Adrenal gland (tissue), 12 donors: ENCODE measurements around the gene CD274. TPM values are rescaled to one million over a fixed set of nuclear protein-coding genes. Genes with fewer than 3 reads are reported as not detected.

ENCODE experiments used
- DNase-seq, 7 donors: peaks; one replicate each; pipeline ENCODE4 v3.0.0-alpha.2; 2019 to 2020
- H3K27ac ChIP-seq, 5 donors: fragments of 200-600 bp; sonication (generic) in 4 of 5; 1 replicate in 3 of 5; 2 replicates in 2 of 5; pipeline versions ENCODE4 v1.5.1 to v1.8.0; 2016 to 2020; ENCODE audit warnings: mild to moderate bottlenecking in 1 of 5
- H3K27me3 ChIP-seq: fragments of 200-600 bp; 2 replicates; pipeline ENCODE4 v1.8.0; 2021
- H3K36me3 ChIP-seq, 2 donors: fragments of 200-600 bp; replicated peaks in 1 of 2; 1 replicate in 1 of 2; 2 replicates in 1 of 2; pipeline versions ENCODE4 v1.5.1 to v1.8.0; 2018 to 2022
- H3K4me1 ChIP-seq, 2 donors: fragments of 200-600 bp; replicated peaks in 1 of 2; 1 replicate in 1 of 2; 2 replicates in 1 of 2; pipeline versions ENCODE4 v1.5.1 to v1.8.0; 2018 to 2021
- H3K4me3 ChIP-seq, 4 donors: fragments of 200-600 bp; sonication (generic) in 3 of 4; one replicate each; pipeline ENCODE4 v1.5.1; 2016 to 2018
- H3K9me3 ChIP-seq, 3 donors: fragments of 200-600 bp; sonication (generic) in 1 of 3; replicated peaks in 1 of 3; 1 replicate in 2 of 3; 2 replicates in 1 of 3; pipeline versions ENCODE4 v1.5.1 to v1.8.0; 2016 to 2021
- POLR2A ChIP-seq, 2 donors: fragments of 450-650 bp; IDR thresholded peaks; one replicate each; pipeline ENCODE4 v1.6.1; 2017; ENCODE audit warnings: antibody characterized with exemption in 2 of 2, mild to moderate bottlenecking in 2 of 2, moderate library complexity in 1 of 2
- WGBS, 4 donors: extraction: QIAGEN DNeasy Blood & Tissue Kit in 2 of 4; methylation state at CpG; one replicate each; pipeline versions ENCODE4 v1.1.5 to v1.1.7; 2013 to 2017; 5-methylcytosine and 5-hydroxymethylcytosine counted together
- intact Hi-C, 2 donors: fragments of 100-400 bp; cut with DNase I; formaldehyde crosslinking; loops; one replicate each; pipeline versions ENCODE4 v1.14.1 to v1.15.0; 2022 to 2023
- polyA plus RNA-seq, 3 donors: library from polyadenylated mRNA; stranded (reverse); fragments of 200-250 nt in 2 of 3; fragments of 350-450 nt in 1 of 3; fragmentation: Illumina TruSeq in 1 of 3; extraction: RNeasy Lipid Tissue Mini Kit (QIAGEN cat#74804) in 1 of 3; gene quantifications; one replicate each; pipeline ENCODE4 v1.2.3, GENCODE V29; 2013 to 2014
- total RNA-seq, 9 donors: library from RNA; depleted of rRNA in 4 of 9; stranded (reverse); fragments of >200 nt in 4 of 9; fragments of 120-200 nt in 1 of 9; fragmentation: NEBNext Ultra II Directional in 1 of 9; extraction: Animal tissue kit (Norgen Biotek cat#: 25700) in 1 of 9; gene quantifications; one replicate each; pipeline versions ENCODE4 v1.1.0 to v1.2.4, GENCODE V29; 2013 to 2023
- TF ChIP-seq, protein P1 (sequence below), 6 experiments: fragments of 450-650 bp in 4 of 6; fragments of 200-600 bp in 2 of 6; sonication (generic) in 1 of 6; IDR thresholded peaks; 1 replicate in 5 of 6; 2 replicates in 1 of 6; pipeline versions ENCODE4 v1.5.1 to v1.8.0; 2016 to 2021; ENCODE audit warnings: antibody characterized with exemption in 6 of 6, mild to moderate bottlenecking in 2 of 6, moderate library complexity in 1 of 6
- donor health status: healthy with polysubstance abuse.
- donor health status: Bipolar disorder and iron deficiency.
- donor health status: DM: yes; HTN: yes; CAD: no.
- donor health status: DM: no; HTN: no; CAD: no.
- donor health status: DM: no; HTN: no; CAD: no.
- donor health status: DM: yes; HTN: yes; CAD: no.

The CD274 gene
- total and polyA plus RNA-seq, 12 donors, result 0.66 to 5.8 (median 2.0) TPM

DNA sequence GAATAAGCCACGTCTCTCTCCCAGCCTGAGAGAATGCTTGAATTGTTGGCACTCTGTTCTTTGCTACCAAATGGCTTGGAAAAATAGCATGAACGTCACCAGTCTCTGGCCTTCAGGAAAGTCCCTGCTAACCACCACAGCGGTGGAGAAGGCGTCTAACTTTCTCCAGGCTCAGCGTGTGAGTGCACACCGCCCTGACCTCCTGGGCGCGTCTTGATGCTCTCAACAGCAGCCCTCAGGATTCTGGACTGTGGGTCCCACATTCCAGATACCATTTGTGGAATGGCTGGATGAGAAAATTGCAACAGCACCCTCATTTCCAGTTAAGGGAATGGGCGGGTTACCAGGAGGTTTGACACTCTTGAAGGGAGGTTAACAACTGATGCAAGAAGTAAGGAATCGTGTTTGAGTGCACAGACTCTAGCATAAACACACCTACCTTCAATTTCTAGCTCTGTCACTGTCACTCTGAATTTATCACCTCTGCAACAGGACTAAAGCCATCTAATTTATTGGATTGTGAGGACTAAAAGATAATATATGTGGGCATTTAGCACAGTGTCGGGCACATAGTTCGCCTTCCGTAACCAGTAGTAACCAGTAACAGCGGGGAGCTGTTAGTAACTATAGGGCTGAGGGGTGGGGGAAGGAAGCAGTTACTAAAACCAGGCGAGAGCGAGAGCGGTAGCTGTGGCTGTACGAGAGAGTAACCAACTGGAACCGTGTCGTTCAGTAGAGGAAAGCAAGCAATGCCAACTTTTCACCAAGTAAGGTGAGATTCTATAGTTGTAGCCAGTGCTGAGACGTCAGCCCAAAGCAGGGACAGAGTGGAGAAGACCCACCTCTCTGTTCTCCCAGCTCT lies 11.8 kb upstream of the CD274 start:
- peak overlapping the region in 4 of 5 donors; percentile 73 to 96 (median 88) for H3K27ac ChIP-seq
- no peaks in the 10 kb centered on the region for H3K27me3 ChIP-seq
- peak in 5 of 7 donors; percentile 21 to 46 (median 37) for DNase-seq
- no peaks in the 10 kb centered on the region for H3K9me3 ChIP-seq
- H3K4me1 ChIP-seq, result peaks cover 6 to 15% of the 10 kb centered on the region in 2 donors
- WGBS, 4 donors, result 68 to 71% (median 69%) methylated on average over 18 to 21 of the region's 21 CpGs
- intact Hi-C loops, result loop anchor here in 1 of 2 donors (10.0 kb wide), 1 partner anchor 674 kb away; no protein-coding TSS in a partner anchor
- TF ChIP-seq, protein P1, sequence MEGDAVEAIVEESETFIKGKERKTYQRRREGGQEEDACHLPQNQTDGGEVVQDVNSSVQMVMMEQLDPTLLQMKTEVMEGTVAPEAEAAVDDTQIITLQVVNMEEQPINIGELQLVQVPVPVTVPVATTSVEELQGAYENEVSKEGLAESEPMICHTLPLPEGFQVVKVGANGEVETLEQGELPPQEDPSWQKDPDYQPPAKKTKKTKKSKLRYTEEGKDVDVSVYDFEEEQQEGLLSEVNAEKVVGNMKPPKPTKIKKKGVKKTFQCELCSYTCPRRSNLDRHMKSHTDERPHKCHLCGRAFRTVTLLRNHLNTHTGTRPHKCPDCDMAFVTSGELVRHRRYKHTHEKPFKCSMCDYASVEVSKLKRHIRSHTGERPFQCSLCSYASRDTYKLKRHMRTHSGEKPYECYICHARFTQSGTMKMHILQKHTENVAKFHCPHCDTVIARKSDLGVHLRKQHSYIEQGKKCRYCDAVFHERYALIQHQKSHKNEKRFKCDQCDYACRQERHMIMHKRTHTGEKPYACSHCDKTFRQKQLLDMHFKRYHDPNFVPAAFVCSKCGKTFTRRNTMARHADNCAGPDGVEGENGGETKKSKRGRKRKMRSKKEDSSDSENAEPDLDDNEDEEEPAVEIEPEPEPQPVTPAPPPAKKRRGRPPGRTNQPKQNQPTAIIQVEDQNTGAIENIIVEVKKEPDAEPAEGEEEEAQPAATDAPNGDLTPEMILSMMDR (IDR thresholded peaks at IDR 0.05), result no peak
- TF ChIP-seq POLR2A (IDR thresholded peaks at IDR 0.05), result no peak
- H3K36me3 ChIP-seq, result peaks cover 0 to 6% of the 10 kb centered on the region in 2 donors
- H3K4me3 ChIP-seq, result peak overlapping the region in 1 of 4 donors; percentile 72

DNA sequence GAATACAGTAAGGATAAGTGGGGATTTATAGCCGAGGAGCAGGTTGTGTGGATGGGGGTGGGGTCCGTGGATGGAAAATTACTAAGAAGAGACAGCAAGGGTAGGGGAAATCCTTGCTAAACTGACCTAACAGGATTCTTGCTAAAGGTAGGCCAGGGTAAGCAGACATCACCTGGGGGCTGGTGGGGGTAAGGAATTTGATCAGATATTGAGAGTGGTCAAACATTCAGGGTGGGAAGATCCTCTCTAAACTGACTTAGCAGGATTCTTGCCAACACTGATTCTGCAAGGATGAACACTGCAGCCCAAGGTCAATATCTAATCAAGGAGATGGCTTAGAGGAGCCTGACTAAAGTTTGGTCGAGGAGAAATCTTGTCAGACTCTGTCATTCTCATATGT lies 9.9 kb upstream of the CD274 start:
- 62 to 76% (median 74%) methylated on average over 3 of the region's 3 CpGs for WGBS, 4 donors
- intact Hi-C loops, result loop anchor here in 1 of 2 donors (10.0 kb wide), 1 partner anchor 676 kb away; no protein-coding TSS in a partner anchor
- TF ChIP-seq POLR2A (IDR thresholded peaks at IDR 0.05), result no peak
- TF ChIP-seq, protein P1 (IDR thresholded peaks at IDR 0.05), result no peak
- Histone ChIP-seq H3K9me3 (no peaks in the 10 kb centered on the region), H3K27ac (no peak overlapping the region), H3K4me3 (no peak overlapping the region), H3K36me3 (peaks cover 0 to 6% of the 10 kb centered on the region in 2 donors), H3K27me3 (no peaks in the 10 kb centered on the region), H3K4me1 (peaks cover 6 to 15% of the 10 kb centered on the region in 2 donors)
- no peak for DNase-seq

DNA sequence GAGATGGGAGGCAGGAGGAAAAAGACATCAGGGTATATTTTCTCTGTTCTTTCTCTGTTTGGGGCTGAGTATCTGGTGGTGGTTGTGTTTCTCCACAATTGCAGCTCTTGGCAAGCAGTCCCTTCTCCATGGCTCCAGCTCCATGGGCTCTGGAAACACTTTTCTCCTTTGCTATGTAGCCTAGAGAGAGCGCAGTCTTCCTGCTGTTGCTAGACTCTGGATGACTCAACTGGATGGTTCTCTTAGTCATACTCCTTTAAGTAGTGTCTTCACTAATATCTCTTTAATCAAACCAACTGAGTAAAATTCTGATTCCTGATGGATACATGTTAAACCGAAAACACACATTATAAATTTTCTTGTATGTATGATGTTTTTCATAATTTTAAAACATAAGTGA lies 9.3 kb upstream of the CD274 start:
- no peaks in the 10 kb centered on the region for H3K9me3 ChIP-seq
- no peak overlapping the region for H3K4me3 ChIP-seq
- H3K36me3 ChIP-seq, result peaks cover 0 to 1% of the 10 kb centered on the region in 2 donors
- 86 to 94% (median 91%) methylated on average over 2 of the region's 2 CpGs for WGBS, 4 donors
- H3K27me3 ChIP-seq, result no peaks in the 10 kb centered on the region
- H3K4me1 ChIP-seq, result peaks cover 6 to 15% of the 10 kb centered on the region in 2 donors
- intact Hi-C loops, result loop anchor here in 1 of 2 donors (10.0 kb wide), 1 partner anchor 676 kb away; no protein-coding TSS in a partner anchor
- DNase-seq, result no peak
- H3K27ac ChIP-seq, result no peak overlapping the region
- TF ChIP-seq POLR2A (IDR thresholded peaks at IDR 0.05), result no peak
- TF ChIP-seq, protein P1 (IDR thresholded peaks at IDR 0.05), result no peak

DNA sequence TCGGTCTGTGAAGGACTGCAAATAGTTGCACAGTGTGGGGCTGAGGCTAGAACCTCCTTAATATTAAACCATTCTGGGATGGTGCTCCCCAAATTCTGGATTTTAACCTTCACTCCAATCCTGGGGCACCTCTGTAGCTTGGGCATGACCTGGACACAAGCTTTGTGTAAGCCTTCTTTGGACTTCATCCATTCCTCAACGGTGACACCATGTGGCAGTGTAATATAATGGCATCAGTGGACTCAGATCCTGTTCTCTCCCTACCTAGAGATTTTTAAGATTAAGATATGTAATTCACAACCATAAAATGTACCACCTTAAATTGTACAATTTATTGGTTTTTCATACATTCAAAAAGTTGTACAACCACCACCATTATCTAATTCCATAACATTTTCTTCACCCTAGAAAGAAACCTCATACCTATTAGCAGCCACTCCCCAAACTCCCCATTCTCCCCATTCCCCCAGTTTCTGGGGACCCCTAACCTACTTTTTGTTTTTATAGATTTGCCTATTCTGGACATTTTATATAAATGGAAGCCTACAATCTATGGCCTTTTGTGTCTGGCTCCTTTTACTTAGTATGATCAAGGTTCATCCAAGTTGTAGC lies 7.8 kb upstream of the CD274 start:
- no peak overlapping the region for H3K4me3 ChIP-seq
- H3K27me3 ChIP-seq, result no peaks in the 10 kb centered on the region
- peaks cover 3 to 5% of the 10 kb centered on the region in 2 donors for H3K4me1 ChIP-seq
- WGBS, 4 donors, result 42 to 51% (median 48%) methylated on average over 2 of the region's 2 CpGs
- no peak for TF ChIP-seq POLR2A (IDR thresholded peaks at IDR 0.05)
- TF ChIP-seq, protein P1 (IDR thresholded peaks at IDR 0.05), result peak; percentile 29 to 60 (median 58)
- intact Hi-C loops, result loop anchor here in 1 of 2 donors (10.0 kb wide), 1 partner anchor 678 kb away; no protein-coding TSS in a partner anchor
- H3K9me3 ChIP-seq, result no peaks in the 10 kb centered on the region
- no peak overlapping the region for H3K27ac ChIP-seq
- no peaks in the 10 kb centered on the region for H3K36me3 ChIP-seq
- peak in 6 of 7 donors; percentile 41 to 76 (median 61) for DNase-seq
